OCI-LY7 (cell line): ENCODE data around the gene ZNF619.

Experiments used
- EZH2phosphoT487 ChIP-seq: fragments of 200-600 bp; sonication (generic); IDR thresholded peaks from 2 replicates; pipeline ENCODE4 v1.6.1; 2018; ENCODE audit warnings: low read depth, borderline replicate concordance, mild to moderate bottlenecking, mixed run types, antibody characterized with exemption, low read length, moderate library complexity, mixed read lengths
- TF ChIP-seq, protein P1 (sequence below): fragments of 200-600 bp; sonication (generic); conservative IDR thresholded peaks from 2 replicates; pipeline ENCODE4 v1.5.1; 2014; ENCODE audit warnings: mild to moderate bottlenecking, antibody characterized with exemption, low read length, moderate library complexity, mixed read lengths

DNA sequence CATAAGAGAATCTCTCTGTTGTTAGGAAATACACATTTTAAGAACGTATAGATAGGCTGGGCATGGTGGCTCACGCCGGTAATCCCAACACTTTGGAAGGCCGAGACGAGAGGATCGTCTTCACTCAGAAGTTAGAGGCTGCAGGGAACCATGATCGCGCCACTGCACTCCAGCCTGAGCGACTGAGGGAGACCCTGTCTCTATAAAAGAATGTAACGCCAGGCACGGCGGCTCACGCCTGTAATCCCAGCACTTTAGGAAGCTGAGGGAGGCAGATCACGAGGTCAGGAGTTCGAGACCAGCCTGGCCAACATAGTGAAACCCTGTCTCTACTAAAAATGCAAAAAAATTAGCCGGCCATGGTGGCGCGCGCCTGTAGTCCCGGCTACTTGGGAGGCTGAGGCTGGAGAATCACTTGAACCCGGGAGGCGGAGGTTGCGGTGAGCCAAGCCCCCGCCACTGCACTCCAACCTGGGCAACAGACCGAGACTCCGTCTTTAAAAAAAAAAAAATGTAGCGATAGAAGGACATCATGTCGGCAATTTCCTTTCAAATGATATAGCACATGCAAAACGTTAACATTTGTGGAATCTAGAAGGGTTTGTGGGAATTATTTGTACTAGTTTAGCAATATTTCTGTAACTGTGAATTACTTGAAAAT, 20.5 kb upstream of the ZNF619 start:
- TF ChIP-seq EZH2phosphoT487: no peak
- TF ChIP-seq, protein P1, sequence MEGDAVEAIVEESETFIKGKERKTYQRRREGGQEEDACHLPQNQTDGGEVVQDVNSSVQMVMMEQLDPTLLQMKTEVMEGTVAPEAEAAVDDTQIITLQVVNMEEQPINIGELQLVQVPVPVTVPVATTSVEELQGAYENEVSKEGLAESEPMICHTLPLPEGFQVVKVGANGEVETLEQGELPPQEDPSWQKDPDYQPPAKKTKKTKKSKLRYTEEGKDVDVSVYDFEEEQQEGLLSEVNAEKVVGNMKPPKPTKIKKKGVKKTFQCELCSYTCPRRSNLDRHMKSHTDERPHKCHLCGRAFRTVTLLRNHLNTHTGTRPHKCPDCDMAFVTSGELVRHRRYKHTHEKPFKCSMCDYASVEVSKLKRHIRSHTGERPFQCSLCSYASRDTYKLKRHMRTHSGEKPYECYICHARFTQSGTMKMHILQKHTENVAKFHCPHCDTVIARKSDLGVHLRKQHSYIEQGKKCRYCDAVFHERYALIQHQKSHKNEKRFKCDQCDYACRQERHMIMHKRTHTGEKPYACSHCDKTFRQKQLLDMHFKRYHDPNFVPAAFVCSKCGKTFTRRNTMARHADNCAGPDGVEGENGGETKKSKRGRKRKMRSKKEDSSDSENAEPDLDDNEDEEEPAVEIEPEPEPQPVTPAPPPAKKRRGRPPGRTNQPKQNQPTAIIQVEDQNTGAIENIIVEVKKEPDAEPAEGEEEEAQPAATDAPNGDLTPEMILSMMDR: no peak
